Measurements from ENCODE around the gene TMPRSS6. TPM values are rescaled to one million over a fixed set of nuclear protein-coding genes. Genes with fewer than 3 reads are reported as not detected.

Gene TMPRSS6
- total RNA-seq, 1 experiment from 2014 or later = 0.39 TPM

- BruUV-seq (replicated peaks) = no TSS peak
- DNase-seq (ENCODE audit: low read depth, low spot score) = no peak
- no peak overlapping the region for H2AFZ ChIP-seq (ENCODE audit: low read depth, low read length, poor library complexity, severe bottlenecking)
- no peaks in the 10 kb centered on the region; a peak in 1 of 4 replicates for H3K9me3 ChIP-seq (ENCODE audit: control insufficient read depth in 1 of 2, insufficient read depth in 1 of 2, low read depth in 1 of 2, low read length in 2 of 2)
- no peak overlapping the region for H3K9ac ChIP-seq (ENCODE audit: low read length)
- H3K36me3 ChIP-seq (ENCODE audit: control insufficient read depth in 1 of 2, insufficient read depth in 2 of 2, low read length in 2 of 2) = no peaks in the 10 kb centered on the region
- CTCF ChIA-PET = no interaction called here
- no peaks in the 10 kb centered on the region for H3K27me3 ChIP-seq (ENCODE audit: insufficient read depth, low read length)
- POLR2A ChIA-PET = no interaction called here
- H3K4me2 ChIP-seq (ENCODE audit: low read length) = no peak overlapping the region
- no peaks in the 10 kb centered on the region for H3K9me2 ChIP-seq (ENCODE audit: insufficient read depth)
- H3K79me2 ChIP-seq (ENCODE audit: insufficient read depth, low read length) = no peaks in the 10 kb centered on the region
- RAD21 ChIA-PET (ENCODE audit: low non-redundant PET in 1 of 2, low total read pairs in 2 of 2, uncharacterized antibody in 2 of 2, unreplicated experiment in 2 of 2) = no interaction called here
- intact Hi-C loops (cut with micrococcal nuclease) = no loop called here
- TF ChIP-seq SIN3A (IDR thresholded peaks at IDR 0.05; ENCODE audit: low read depth) (no peak), REST (IDR thresholded peaks at IDR 0.05; ENCODE audit: low read depth) (no peak), ATF3 (IDR thresholded peaks at IDR 0.05) (no peak), POLR2AphosphoS5 (IDR thresholded peaks at IDR 0.05; ENCODE audit: low read depth, low read length) (no peak), CEBPB (IDR thresholded peaks at IDR 0.05; ENCODE audit: low read depth) (no peak), EZH2 (IDR thresholded peaks at IDR 0.05) (no peak), YY1 (IDR thresholded peaks at IDR 0.05; ENCODE audit: extremely low read depth, insufficient replicate concordance, low read depth, low read length) (no peak), ELF1 (IDR thresholded peaks at IDR 0.05; ENCODE audit: borderline replicate concordance, low read depth) (no peak), RAD21 (IDR thresholded peaks at IDR 0.05; ENCODE audit: low read depth) (no peak), POLR2A (IDR thresholded peaks at IDR 0.05; ENCODE audit: borderline replicate concordance, extremely low read depth, insufficient read depth, insufficient read length) (no peak), TCF7L2 (IDR thresholded peaks at IDR 0.05; ENCODE audit: borderline replicate concordance, extremely low read depth, insufficient read depth, insufficient read length) (no peak)
- TF ChIP-seq, protein P1, sequence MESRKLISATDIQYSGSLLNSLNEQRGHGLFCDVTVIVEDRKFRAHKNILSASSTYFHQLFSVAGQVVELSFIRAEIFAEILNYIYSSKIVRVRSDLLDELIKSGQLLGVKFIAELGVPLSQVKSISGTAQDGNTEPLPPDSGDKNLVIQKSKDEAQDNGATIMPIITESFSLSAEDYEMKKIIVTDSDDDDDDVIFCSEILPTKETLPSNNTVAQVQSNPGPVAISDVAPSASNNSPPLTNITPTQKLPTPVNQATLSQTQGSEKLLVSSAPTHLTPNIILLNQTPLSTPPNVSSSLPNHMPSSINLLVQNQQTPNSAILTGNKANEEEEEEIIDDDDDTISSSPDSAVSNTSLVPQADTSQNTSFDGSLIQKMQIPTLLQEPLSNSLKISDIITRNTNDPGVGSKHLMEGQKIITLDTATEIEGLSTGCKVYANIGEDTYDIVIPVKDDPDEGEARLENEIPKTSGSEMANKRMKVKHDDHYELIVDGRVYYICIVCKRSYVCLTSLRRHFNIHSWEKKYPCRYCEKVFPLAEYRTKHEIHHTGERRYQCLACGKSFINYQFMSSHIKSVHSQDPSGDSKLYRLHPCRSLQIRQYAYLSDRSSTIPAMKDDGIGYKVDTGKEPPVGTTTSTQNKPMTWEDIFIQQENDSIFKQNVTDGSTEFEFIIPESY (IDR thresholded peaks at IDR 0.05; ENCODE audit: extremely low read depth, insufficient replicate concordance, low read length) = no peak
- TF ChIP-seq, protein P2, sequence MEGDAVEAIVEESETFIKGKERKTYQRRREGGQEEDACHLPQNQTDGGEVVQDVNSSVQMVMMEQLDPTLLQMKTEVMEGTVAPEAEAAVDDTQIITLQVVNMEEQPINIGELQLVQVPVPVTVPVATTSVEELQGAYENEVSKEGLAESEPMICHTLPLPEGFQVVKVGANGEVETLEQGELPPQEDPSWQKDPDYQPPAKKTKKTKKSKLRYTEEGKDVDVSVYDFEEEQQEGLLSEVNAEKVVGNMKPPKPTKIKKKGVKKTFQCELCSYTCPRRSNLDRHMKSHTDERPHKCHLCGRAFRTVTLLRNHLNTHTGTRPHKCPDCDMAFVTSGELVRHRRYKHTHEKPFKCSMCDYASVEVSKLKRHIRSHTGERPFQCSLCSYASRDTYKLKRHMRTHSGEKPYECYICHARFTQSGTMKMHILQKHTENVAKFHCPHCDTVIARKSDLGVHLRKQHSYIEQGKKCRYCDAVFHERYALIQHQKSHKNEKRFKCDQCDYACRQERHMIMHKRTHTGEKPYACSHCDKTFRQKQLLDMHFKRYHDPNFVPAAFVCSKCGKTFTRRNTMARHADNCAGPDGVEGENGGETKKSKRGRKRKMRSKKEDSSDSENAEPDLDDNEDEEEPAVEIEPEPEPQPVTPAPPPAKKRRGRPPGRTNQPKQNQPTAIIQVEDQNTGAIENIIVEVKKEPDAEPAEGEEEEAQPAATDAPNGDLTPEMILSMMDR (IDR thresholded peaks at IDR 0.05 in 2 of 3, conservative IDR thresholded peaks at IDR 0.05 in 1 of 3; ENCODE audit: borderline replicate concordance in 1 of 3, insufficient read depth in 1 of 3, low read depth in 2 of 3, low read length in 2 of 3) = no peak
- TF ChIP-seq, protein P3, sequence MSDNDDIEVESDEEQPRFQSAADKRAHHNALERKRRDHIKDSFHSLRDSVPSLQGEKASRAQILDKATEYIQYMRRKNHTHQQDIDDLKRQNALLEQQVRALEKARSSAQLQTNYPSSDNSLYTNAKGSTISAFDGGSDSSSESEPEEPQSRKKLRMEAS (IDR thresholded peaks at IDR 0.05) = no peak
- no peak overlapping the region for H3K27ac ChIP-seq (ENCODE audit: low read depth, low read length)
- no peaks in the 10 kb centered on the region for H4K20me1 ChIP-seq (ENCODE audit: insufficient read depth)
- peaks cover 0 to 4% of the 10 kb centered on the region in 2 experiments; a peak in 1 of 4 replicates for H3K4me1 ChIP-seq (ENCODE audit: control insufficient read depth in 1 of 2, insufficient read depth in 2 of 2, low read length in 2 of 2)
- no peak overlapping the region for H3K4me3 ChIP-seq (replicated peaks in 1 of 2; ENCODE audit: low read depth in 1 of 2, low read length in 2 of 2)
- ATAC-seq = no peak
Observed at GRCh38 chr22:37068859-37069258, 40.7 kb downstream of the TMPRSS6 start.

Data from HCT116 (cell line).